ENCODE results near the gene C3orf80.

GRCh38 chr3:160192310-160193029 lies 32.8 kb upstream of the C3orf80 start:
- TF ChIP-seq CTCF (IDR thresholded peaks at IDR 0.05; ENCODE audit: low read length) (no peak), EZH2phosphoT487 (IDR thresholded peaks at IDR 0.05; ENCODE audit: low read length) (no peak)

All from MM.1S (cell line).